Stimulated activated CD8-positive, alpha-beta memory T cell treated with anti-CD3 and anti-CD28 coated beads, Interleukin-12 subunit alpha, Interleukin-12 subunit beta, amount 100 ng/mL, for 4 hours (primary cell): ENCODE results near the gene ADGRA1.

Source experiments
- DNase-seq: peaks from one replicate; pipeline ENCODE4 v3.0.0-alpha.2; 2020; ENCODE audit warnings: low read depth

The ADGRA1 gene

DNA sequence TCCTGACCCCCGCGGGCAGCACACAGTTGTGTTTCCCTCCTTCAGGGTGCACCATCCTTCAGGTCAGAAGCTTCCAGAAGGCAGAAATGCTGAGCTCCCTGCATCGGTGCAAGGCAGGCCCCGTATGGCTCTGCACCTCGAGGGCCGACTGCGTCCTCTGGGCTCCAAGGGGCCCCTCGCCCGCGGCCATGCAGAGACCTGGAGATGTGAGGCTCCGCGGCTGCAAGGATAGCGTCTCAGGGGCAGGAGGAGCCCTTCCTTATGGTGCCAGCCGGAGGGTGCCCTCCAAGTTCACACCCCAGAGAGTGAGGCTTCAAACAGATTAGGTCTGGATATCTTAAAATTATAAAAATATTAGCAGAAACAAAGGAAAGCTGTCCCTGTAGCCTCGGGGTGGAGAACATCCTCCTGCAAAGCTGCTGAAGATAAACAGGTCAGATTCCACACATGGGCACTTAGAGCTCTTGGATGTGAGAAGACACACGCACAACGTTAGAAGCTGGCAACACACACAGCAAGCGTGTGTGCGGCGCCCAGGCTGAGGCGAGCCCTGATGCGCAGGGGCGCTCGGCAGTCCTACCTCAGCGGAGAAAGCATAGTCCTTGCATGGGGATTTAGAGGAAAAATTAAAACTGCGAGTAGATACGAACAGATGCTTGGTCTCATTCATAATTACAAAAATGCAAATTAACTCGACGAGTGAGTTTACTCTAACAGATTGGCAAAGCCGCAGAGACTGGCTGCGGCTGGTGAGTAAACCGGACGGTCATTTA, 92.7 kb downstream of the ADGRA1 start:
- no peak for DNase-seq

DNA sequence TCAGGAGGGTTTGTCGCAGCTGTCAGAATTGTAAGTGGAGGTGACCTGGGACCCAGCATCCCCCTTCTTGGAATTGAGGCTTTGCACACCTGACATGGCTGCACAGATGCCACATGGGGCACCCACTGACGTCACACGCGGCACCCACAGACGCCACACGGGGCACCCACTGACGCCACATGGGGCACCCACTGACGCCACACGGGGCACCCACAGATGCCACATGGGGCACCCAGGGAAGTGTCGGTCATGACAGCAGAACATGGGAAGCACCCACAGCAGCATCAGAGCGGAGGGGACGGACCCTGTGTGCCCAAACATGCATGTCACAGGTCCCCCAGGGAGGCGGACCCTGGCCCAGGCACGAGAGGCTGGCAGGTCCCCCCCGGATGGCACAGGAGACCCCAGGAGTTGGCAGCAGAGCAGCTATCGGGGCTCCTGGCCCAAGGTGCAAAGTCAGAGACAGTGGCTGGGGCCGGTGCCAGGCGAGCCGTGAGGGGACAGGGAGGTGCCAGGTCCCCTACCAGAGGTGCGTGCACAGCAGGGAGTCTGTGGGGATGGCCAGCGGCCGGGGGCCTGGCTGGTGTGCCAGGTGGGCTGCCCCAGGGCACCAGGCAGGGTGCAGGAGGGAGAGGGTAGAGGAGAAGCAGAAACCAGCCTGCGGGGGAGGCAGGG, 93.4 kb downstream of the ADGRA1 start:
- no peak for DNase-seq
